SIG-M5 (cell line): Measurements from ENCODE around the gene TET1.
"Not testable (repeated sequence)": the region's sequence is repeated elsewhere in the genome, so short reads cannot be mapped to it uniquely, and the experiment has no call there.

ENCODE experiments used
- DNase-seq: peaks from one replicate; lab custom pipeline; 2025; lab: John Stamatoyannopoulos, UW

Gene TET1

GRCh38 chr10:68560186-68560942 is at the start of gene TET1:
TET1 (plus strand) TSS chr10:68560337; CDS start chr10:68572339, 12,002 bp downstream.
- DNase-seq, result no peak

- DNase-seq, result not testable (repeated sequence)
Observed at GRCh38 chr10:68516216-68516615, 43.9 kb upstream of the TET1 start.

- no peak for DNase-seq
Observed at GRCh38 chr10:68516766-68517165, 43.4 kb upstream of the TET1 start.

GRCh38 chr10:68517188-68517587 is 42.9 kb upstream of the TET1 start:
- DNase-seq, result no peak

- not testable (repeated sequence) for DNase-seq
Observed at GRCh38 chr10:68518609-68519008, 41.5 kb upstream of the TET1 start.

GRCh38 chr10:68525490-68526038 is 34.6 kb upstream of the TET1 start:
- not testable (repeated sequence) for DNase-seq

GRCh38 chr10:68526634-68527307 is 33.4 kb upstream of the TET1 start:
- DNase-seq, result no peak

GRCh38 chr10:68536973-68537372 is 23.2 kb upstream of the TET1 start:
- DNase-seq, result no peak

GRCh38 chr10:68537796-68538195 is 22.3 kb upstream of the TET1 start:
- DNase-seq, result no peak

- no peak for DNase-seq
Observed at GRCh38 chr10:68543004-68543918, 16.9 kb upstream of the TET1 start.

- no peak for DNase-seq
Observed at GRCh38 chr10:68550747-68551411, 9.3 kb upstream of the TET1 start.

- no peak for DNase-seq
Observed at GRCh38 chr10:68553138-68553537, 7.0 kb upstream of the TET1 start.

- DNase-seq, result no peak
Observed at GRCh38 chr10:68553599-68553998, 6.5 kb upstream of the TET1 start.

GRCh38 chr10:68558478-68558877 is 1.7 kb upstream of the TET1 start:
- DNase-seq, result no peak

- no peak for DNase-seq
Observed at GRCh38 chr10:68559251-68559650, 886 bp upstream of the TET1 start.

- no peak for DNase-seq
Observed at GRCh38 chr10:68559841-68560185, 324 bp upstream of the TET1 start.

- no peak for DNase-seq
Observed at GRCh38 chr10:68560943-68561864, 1.1 kb downstream of the TET1 start.

GRCh38 chr10:68561865-68562649 is 1.9 kb downstream of the TET1 start:
- no peak for DNase-seq

GRCh38 chr10:68562661-68563570 is 2.8 kb downstream of the TET1 start:
- no peak for DNase-seq
